DMS 273 treated with DMSO at 0.1 percent for 48 hours (cell line): ENCODE data around the gene CHAF1A.

Experiments used
- DNase-seq: peaks from one replicate; lab custom pipeline; 2025; lab: John Stamatoyannopoulos, UW

Gene CHAF1A

DNA sequence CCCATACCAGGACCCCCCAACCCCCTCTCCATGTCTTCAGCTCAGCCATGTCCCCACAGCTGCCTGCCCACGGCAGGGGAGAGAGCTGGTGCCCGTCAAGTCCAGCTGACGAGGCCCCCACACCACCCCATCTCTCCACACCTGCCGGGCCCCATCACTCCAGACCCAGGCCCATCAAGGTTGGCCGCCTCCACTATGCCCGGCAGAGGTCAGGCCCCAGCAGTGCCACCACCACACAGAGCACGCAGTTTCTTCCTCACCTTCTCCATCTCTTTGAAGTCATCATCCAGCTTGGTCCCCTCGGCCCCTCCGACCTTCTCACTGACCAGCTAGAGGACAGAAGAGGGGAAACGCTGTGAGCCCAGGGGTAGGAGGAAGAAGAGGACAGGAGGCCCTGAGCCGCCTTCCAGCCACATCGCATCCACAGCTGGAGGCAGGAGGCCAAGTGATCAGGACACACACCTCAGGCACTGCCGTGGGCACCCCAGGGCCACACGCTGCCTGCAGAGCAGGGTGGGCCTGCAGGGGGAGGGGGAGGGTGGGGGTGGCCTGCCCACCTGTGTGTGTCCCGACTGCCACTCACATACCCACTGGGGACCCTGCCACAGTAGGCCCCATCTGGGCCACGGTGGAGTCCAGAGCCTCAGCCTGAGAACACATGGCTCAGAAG, 35.6 kb upstream of the CHAF1A start:
- DNase-seq, result no peak

DNA sequence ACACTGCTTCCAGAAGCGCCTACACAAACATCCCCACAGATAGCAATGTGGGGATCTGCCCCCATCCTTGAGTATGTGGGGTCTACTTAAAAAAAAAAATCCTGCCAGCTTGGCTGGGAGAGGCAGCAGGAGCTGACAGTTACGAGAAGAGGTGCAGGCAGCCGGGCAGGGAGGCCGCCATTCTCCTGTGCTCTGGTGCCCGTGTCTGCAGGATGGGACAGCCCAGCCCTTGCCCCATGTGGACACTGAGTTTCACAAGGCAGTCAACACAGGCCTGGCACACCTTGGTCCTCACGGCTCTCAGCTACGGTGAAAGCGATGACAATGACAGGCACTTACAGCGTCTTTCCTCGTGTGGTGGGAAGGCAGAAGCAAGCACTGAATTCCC, 35.1 kb upstream of the CHAF1A start:
- no peak for DNase-seq

DNA sequence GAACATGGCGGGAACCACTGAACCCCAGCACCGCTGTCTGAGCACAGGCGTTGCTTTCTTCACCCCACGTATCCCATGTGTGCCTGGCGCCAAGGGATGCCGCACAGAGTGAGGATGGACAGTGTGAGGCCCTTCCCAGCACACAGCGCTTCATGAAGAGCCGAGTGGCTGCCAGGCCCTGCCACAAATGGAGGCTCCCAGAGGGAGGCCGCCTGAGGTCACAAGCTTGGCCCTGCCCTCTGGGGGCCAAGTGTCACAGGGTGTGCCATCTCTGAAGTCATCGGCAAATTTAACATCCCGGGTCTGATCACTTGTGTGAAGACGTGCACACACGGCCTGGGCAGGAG, 34.7 kb upstream of the CHAF1A start:
- no peak for DNase-seq

DNA sequence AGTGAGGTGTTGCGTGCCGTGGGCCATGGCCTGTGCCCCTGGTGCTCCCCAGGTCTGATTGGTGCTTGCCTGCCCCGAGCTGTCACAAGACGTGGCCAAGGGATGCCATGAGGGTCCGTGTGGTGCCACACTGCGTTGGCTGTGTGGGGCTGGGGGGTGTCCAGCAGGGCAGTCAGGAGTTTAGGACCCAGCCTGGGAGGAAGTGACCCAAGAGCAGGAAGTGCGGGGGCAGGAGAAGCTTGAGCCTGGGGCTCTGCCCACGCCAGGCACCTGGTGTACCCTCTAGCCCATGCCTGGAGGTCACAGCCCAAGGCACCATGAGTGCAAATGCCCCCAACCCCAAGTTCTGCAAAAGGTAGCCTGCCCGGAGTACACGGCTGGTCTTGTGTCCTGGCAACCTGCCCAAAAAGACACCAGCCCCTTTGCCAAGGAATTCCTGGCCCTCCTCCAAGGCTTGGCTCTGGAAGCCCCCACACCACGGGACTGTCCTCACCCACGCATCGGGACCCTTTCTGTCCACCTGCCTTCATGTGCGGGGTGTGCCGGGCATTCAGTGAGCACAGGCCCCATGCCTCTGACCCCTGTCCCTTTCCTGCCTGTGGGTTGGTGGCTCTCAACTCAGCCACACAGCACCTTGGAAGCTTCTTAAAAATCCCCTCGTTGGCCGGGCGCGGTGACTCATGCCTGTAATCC, 34.2 kb upstream of the CHAF1A start:
- no peak for DNase-seq

DNA sequence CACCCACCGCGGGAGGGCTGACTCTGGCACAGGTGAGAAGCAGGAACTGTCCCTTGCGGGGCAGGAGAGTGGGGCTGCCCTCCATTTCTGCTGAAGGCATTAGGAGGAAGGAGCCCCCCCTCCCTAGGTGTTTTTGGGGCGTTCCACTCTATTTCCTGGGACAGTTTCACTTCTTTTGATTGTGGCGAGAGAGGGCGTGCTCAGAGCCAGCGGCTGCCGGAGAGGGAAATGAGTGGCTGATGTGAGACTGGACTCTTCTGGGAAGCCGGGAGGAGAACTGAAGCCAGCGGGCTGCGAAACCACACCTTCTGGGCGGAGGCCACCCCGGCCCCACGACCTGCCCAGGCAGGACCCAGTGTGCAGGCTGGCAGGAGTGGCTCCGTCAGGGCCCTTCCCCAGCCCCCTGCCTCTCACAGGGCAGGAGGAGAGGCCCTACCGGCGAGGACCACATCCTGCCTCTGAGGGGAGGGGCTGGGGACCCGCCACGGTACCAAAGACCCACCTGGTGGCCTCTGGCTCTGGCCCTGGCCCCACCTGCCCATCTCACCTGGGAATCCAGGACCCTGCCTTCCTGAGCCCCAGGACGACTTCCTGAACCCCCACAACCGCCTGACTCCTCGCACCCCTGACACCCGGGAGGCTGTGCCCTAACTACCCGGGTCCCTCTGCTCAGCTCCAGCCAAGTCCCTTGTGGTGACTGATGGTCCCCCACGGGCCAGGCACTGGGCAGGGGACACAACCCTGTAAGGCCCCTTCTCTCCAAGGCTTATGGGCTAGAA, 33.1 kb upstream of the CHAF1A start:
- no peak for DNase-seq

DNA sequence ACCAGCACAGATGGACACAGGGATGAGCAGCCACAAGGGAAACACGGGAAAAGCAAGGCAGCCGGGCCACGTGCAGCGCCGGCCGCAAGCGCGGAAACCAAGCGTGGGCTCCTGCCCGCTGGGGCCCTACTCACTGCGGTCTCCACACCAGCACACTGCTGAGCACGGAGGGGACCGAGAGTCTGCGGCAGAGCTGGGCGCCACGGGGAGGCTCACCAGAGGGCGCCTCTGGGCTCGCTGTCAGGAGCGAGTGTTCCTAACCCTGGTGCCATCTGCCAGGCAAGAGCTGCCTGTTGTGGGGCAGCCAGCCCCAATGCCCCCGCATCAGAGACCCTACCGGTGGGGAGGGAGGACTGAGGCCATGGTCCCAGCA, 32.6 kb upstream of the CHAF1A start:
- DNase-seq, result no peak

DNA sequence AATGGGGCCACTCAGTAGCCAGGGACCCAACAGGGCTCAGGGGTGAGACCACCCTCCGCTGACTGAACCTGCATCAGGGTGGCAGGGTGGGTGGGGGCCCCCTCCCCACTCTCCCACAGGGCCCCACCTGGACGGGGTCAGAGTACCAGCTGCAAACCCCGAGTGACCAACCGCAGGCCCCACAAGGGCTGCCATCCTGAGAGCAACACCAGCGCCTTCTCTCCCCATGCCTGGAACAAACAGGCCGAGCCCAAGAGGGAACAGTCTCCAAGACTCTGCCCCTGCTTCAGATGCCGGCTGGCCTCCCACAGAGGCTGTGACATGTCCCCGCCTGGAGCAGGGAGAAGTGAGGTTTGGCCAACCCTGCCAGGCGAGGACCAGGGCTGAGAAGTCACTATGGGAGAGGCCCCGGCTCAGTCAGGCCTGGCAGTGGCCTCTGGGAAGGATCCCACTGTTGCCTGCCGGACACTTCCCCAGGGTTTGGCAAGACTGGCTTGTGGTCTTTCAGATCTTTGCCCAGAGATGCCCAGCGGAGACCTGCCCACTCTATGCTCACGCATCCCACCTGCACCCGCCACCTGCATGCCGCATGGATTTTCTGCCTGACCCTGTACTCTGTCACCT, 31.9 kb upstream of the CHAF1A start:
- no peak for DNase-seq

DNA sequence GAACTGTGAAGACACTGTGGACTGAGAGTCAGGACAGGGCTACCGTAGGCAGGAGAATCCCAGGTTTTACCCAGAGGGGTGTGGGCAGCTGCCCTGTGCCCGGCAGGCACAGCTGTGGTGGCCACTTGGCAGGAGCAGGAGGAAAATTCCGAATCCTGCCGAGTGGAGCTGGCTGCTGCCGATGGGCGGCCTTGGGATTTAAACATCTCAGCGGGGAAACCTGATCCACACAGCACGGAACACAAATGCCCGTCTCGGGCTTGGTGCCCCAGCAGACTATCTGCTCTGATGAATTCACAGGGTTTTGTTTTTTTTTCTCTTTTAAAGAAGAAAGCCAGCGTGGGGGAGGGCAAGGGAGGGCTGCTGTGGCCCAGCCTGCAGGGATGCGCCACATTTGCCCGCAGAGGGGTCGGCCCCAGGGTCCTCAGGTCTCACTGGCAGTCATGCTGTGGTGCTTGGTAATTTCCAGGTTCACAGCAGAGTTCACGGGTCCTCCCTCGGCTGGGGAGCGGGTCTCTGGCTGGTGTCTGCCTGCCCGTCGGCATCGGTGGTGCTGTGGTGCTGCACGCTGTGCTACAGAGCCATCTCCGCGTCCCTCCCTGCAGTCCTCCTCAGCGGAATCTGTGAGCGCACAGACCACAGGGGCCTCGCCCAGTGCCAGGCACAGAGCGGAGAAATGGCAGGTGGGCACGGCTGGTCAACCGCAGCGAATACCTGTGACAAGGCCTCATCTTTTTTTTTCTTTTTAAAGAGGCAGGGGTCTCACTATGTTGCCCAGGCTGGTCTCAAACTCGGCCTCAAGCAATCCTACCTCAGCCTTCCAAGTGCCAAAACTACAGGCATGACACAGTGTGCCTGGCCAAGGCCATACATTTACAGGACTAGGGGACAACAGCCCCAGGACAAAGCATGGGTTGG, 30.9 kb upstream of the CHAF1A start:
- DNase-seq, result no peak

DNA sequence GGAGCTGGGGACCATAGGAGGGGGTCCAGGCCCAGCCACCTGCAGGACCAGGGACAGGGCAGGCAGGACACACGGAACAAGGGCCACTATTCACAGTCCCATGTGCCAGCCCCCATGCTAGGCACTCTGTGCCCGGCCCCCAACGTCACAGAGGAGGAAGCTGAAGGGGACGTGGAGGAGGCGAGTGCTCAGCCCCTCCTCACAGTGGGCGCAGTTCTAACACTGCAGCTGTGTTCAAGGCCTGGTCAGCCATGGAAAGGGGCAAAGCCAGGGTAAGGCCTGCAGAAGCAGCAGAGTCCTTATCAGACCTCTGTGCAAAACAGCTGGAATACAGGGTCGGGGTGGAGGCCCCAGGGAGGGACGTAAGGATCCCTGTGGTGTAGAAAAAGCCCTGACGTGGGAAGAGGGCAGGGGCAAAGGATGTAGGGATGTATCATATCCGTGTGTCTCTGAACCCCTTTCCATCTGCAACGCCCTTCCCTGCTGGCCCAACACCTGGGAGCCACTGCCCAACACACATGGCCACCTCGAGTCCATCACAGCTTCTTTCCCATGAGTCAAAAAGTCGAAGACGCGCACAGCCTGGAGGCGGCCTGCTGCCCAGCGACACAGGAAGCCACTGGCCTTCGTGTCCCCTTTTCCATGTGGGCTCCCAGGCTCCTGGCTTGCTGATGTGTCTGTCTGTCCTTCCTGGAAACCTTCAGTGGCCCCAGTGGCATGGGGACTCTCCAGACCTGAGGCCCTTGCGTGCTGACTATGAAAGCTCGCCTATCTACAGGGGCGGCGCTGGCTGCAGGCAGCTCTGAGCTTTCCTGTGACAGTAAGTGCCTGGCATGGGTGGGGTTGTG, 30.1 kb upstream of the CHAF1A start:
- DNase-seq, result no peak

DNA sequence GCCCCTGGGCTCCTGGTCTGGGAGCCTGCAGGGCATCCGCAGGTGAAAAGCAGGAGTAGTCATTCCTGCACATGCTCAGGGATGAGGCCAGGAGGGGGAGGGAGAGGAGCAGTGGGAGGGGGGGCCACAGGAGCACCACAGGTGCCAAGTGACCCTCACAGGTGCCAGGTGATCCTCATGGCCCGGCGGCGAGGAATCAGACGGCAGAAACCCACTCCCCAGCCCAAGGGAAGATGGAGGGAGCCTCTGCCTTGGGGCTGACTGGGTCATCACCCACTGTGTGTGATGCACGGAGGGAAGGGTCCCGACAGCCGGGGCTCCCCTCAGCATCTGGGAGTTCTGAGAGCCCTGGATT, 29.4 kb upstream of the CHAF1A start:
- DNase-seq, result no peak

DNA sequence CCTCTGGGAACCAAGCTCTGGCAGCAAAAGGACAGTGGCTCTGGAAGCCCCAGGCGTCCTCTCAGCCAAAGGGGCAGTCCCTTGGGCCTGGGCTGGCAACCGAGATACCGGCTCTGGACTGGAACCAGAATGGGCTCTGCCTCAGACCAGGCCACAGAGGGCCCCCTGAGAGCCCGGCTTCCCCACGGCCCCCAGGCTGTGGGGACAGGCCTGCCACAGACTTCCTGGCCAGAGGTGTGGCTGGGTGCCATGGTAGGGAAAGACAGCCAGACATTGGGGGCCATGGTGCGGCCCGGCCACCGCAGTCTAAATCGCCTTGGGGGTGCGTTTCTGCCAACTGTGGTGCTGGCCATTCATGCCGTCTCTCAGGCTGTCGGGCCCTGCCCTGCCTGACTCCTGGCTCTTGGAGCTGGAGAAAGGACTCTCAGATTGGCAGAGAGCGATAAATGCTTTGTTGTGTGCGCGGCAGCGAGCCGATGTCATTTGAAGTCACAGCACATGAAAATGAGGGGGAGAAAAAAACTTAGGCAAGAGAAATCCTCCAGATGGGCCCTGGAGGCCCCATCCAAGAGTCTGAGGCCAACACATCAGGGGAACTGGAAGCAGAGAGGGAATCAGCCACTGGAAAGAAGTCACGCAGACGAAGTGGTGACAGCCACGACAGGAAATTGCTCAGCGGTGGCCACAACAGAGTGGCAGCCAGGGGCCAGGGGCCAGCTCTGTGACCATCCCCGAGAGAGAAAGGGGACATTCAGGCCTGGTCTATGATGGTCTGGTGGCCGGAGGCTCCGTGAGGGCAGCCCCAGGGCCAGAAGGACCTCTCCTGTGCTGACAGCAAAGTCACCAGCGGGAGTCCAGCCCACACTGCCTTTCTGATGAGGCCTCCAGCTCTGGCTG, 28.6 kb upstream of the CHAF1A start:
- DNase-seq, result no peak

DNA sequence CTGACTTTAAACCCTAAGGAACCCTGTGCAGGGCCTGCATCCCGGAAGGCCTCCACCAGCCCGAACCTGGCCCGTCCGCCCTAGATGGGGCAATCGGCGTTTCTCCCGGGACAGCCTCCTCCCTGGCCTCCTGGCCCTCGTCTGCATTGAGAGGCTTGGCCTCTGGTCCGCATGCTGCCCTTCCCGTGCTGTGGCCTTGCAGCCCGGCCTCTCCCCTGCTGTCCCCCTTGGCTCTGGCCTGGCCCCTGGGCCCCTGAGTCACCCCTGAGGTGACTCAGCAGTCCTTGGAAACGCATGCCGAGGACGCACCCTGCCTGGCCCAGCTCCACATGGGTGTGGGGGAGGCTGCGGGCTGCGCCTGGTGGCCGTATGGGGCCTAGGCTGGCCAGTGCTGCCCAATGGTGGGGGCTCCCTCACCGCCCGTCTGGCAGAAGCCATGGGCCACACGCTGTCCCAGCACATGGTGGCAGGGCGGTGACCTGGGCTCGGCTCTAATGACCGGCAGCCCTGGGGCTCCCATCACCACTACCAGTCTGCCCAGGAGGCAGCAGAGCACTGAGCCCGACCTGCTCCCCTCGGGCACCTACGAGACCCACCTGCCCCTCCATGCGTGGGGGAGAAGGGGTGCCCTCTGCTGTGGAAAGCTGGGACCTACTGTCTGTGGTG, 27.8 kb upstream of the CHAF1A start:
- no peak for DNase-seq

DNA sequence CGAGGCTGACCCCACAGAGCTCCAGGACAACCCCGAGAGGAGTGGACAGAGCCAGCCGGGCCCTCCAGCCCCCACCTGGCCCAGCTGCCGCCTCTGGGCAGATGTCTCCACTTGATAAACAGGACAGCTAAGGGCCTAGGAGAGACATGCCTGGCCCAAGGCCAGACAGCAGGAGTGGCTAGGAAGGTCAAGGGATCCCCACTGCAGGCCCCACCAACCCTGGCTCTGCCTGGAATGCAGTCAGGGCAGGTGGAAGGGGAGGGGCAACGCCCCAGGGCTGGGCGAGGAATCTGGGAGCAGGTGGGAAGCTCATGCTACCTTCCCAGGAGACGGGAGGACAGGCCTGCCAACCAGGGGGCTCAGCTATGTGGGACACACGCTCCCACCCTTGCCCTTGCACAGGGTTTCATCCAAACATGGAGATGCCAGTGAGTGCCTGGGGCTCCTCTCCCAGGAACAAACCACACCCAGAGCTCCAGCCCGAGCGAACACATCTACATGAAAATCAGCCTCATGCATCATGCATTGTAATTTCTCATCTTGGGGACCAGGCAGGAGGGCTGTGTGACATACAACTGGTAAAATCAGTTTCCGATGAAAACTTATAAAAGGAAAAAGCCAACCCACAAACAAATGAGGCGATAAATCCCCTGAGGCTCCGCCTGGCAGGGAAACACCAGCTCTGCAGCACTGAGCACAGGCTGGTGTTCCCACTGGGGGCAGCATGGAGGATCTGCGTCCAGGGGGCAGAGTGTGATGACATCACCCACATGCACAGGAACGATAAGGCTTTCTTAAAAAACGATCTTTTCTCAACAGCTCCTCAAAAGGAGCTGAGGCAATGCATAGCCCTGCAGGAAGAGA, 27.0 kb upstream of the CHAF1A start:
- no peak for DNase-seq

DNA sequence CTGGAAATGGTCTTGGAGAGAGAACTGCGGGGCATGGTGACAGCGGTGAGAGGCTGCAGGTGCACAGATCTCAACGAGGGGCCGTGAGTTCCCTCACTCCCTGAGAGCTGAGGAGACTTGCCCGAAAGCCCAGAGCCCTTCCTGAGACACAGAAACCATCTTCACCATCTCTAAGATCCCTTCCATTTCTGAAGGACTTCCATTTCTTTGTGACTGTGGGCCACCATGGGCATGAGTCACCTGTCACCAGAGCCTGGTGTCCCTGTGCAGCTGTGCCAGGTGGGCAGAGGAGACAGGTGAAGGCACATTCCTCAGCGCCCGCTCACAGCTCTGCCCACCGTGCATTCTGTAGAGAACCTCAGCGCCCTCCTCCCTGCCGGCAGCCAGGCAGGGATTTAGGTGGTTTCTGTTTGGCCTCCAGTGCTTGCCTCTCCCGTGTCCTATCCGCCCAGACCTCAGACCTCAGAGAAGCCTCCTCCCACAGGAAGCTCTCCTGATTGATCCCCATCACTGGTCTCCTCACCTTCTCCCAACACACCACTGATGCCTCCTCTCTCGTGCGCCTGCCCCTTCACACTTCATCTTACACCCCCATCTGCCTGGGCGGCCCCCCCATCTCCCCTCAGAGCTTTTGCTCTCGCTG, 26.3 kb upstream of the CHAF1A start:
- no peak for DNase-seq

DNA sequence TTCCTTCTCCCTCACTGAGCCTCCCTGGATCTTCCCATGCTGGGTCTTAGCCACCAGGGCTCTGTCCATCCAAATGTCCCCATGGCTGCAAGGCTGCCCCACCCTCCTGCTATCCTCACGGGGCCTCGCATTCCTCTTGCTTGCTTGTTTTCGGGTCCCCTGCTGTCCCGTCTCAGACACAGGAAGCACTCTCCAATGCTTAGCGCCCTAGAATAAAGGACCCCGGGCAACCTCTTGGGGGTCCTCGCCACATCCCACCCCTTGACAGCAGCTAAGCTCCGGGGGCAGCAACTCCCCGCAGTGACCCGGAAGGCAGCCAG, 25.8 kb upstream of the CHAF1A start:
- DNase-seq, result no peak

DNA sequence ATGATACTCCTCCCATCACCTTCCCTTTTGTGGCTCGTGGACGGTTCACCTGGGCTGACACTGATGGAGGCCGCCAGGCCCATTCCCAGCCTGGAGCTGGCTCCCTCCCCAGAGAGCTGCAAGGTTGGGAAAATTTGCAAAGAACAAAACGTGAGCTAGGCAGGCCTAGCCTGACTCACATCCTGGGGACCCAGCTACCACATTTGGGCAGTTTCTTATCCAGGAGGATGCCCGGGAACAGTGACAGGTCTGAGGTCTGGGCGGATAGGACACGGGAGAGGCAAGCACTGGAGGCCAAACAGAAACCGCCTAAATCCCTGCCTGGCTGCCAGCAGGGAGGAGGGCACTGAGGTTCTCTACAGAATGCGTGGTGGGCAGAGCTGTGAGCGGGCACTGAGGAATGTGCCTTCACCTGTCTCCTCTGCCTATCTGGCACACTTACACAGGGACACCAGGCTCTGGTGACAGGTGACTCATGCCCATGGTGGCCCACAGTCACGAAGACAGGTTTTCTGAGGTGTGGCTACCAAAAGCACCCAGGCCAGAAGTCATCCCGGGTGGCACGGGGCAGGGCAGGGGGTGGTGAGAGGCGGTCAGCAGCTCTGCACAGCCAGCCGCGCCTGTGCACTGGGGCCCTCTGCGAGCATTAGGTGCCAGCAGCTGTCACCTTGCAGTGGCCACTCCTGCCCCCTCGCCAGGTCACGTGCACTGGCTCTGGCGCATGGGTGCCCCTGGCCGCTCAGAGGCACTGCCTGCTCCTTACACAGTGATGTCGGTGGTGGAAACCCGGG, 25.3 kb upstream of the CHAF1A start:
- no peak for DNase-seq

DNA sequence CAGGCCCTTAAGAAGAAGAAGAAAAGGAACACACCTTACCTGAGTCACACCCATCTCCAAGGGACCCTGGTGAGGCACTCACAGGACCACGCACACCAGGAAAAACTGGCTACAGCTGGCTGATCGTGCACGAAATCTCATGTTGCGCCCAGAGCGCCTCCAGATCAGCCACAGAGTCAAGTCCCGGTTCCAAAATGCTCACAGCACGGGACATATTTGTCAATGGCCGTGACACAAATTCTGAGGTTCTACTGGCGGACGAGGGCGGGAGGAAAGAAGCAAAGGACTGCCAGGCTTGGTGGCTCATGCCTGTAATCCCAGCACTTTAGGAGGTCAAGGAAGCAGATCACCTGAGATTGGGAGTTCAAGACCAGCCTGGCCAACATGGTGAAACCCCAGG, 23.6 kb upstream of the CHAF1A start:
- no peak for DNase-seq
